Sigmoid colon (tissue), 4 donors: ENCODE data around the gene CCDC74A.
"Not testable (repeated sequence)": the region's sequence is repeated elsewhere in the genome, so short reads cannot be mapped to it uniquely, and the experiment has no call there.

Experiments
- EP300 ChIP-seq, 4 donors: sonication (generic); formaldehyde crosslinking; IDR thresholded peaks; one replicate each; pipeline ENCODE4 v1.6.1; 2017; ENCODE audit warnings: antibody characterized with exemption in 4 of 4
- TF ChIP-seq, protein P1 (sequence below), 4 experiments: fragments of 450-650 bp in 3 of 4; fragments of 200-600 bp in 1 of 4; IDR thresholded peaks; one replicate each; pipeline ENCODE4 v1.5.1; 2016 to 2019; ENCODE audit warnings: antibody characterized with exemption in 4 of 4, mild to moderate bottlenecking in 3 of 4, moderate library complexity in 2 of 4

DNA sequence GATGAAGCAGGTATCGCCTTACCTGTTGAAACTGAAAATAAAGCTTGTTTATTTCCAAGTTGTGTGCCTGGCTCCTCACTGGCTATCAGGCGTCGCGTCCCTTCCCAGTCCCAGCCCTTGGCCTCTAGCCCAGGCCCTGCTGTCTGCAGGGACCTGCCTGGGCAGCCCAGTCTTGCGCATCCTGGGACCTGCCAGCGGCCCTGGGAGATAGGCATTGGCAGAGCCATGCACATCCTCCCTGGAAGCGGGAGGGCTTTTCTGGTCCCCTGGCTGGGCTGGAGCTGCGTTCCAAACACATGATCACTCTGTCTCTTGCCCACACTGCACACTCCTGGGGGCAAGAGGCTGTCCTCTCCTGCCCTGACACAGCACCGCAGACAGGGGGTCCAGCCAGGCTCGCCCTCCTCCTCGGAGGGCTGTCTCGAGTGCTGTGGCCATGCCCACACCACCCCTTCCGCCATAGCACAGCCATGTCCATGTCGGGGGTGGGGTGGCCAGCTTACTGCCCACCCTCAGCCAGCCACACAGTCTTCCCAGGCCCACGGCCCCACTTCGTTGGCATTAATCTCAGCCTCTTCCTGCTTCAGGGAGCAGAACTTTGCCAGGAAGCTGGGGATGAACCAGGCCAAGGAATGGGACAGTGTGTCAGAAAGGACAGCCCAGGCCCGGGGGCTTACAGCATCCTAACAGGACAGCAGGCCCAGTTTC lies 6.1 kb downstream of the CCDC74A start:
- TF ChIP-seq, protein P1, sequence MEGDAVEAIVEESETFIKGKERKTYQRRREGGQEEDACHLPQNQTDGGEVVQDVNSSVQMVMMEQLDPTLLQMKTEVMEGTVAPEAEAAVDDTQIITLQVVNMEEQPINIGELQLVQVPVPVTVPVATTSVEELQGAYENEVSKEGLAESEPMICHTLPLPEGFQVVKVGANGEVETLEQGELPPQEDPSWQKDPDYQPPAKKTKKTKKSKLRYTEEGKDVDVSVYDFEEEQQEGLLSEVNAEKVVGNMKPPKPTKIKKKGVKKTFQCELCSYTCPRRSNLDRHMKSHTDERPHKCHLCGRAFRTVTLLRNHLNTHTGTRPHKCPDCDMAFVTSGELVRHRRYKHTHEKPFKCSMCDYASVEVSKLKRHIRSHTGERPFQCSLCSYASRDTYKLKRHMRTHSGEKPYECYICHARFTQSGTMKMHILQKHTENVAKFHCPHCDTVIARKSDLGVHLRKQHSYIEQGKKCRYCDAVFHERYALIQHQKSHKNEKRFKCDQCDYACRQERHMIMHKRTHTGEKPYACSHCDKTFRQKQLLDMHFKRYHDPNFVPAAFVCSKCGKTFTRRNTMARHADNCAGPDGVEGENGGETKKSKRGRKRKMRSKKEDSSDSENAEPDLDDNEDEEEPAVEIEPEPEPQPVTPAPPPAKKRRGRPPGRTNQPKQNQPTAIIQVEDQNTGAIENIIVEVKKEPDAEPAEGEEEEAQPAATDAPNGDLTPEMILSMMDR (IDR thresholded peaks at IDR 0.05) = not testable (repeated sequence)
- not testable (repeated sequence) for TF ChIP-seq EP300 (IDR thresholded peaks at IDR 0.05)
